ENCODE results near the gene PLEKHA7. TPM values are rescaled to one million over a fixed set of nuclear protein-coding genes. Genes with fewer than 3 reads are reported as not detected.

Gene PLEKHA7
- total RNA-seq, 4 donors from 2014 or later: 14.7 to 33.5 (median 16.7) TPM

DNA sequence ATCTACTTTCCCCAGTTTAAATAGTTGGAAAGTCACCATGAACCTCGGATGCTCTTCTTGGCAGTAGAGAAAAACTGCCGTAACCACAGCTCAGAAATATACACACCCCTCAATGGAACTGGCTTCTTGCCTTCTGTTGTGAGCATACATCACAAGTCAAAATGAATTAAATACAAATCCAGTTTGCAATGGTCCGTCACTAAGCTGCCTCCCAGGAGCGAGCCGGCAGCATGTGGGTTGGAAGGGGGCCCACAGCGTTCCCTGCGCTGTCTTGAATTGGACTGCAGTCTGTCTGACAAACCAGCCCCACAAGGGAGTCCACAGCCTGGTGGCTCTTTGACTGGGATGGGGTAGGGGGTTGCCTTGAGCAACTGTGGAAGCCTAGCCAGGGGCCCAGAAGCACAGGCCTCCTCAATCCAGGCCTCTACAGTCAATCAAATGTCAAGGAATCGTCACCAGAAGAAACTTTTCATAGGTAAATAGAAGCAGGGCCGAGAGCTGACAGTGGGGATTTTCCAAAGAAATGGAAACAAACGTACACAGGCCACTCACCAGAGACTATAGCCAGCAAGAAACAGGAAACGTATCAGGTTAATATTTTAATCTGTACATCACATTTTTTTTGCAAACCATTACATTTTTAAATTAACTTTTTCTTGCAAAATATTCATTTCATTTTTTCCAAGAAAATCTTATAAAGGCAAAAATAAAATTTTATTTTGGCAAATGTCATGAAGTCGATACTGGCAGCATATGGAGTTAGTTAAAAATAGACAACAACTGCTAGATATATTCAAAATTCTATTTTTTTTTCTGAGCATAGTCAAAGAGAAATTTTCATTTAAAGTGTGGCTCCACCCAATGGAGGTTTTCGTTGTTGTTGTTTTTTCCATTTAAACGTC, 237.3 kb downstream of the PLEKHA7 start:
- TF ChIP-seq, protein P1, sequence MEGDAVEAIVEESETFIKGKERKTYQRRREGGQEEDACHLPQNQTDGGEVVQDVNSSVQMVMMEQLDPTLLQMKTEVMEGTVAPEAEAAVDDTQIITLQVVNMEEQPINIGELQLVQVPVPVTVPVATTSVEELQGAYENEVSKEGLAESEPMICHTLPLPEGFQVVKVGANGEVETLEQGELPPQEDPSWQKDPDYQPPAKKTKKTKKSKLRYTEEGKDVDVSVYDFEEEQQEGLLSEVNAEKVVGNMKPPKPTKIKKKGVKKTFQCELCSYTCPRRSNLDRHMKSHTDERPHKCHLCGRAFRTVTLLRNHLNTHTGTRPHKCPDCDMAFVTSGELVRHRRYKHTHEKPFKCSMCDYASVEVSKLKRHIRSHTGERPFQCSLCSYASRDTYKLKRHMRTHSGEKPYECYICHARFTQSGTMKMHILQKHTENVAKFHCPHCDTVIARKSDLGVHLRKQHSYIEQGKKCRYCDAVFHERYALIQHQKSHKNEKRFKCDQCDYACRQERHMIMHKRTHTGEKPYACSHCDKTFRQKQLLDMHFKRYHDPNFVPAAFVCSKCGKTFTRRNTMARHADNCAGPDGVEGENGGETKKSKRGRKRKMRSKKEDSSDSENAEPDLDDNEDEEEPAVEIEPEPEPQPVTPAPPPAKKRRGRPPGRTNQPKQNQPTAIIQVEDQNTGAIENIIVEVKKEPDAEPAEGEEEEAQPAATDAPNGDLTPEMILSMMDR (IDR thresholded peaks at IDR 0.05; ENCODE audit: low read depth): no peak

DNA sequence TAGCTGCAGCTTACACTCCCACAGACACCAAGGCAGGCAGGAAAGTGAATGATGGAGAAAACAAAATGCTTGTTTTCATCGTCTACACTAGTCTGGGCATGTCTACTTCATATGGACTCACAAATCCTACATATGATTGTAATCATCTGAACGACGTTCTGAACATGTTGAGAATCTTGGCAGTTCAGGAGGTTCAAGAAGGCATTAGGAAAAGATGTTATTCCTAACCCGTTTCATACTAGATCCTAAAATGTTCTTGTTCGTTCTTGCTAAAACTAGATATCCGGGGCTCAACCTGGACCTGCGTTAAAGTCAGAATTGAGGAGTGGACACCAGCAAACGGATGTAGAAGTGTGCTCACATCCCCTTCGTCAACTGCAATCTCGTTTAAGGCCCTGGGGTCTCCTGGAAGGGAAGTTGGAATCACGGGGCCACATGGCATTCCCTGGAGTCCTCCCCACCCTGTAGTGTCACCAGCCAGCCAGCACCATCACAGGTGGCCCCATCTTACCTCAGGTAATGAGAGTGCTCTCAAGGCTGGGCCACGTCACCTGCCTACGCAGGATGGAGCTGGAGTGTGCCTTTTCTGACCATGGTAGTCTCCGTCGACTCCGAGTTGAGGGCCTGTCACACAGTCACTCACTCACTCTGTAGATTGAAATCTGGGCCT, 238.5 kb downstream of the PLEKHA7 start:
- TF ChIP-seq, protein P1 (IDR thresholded peaks at IDR 0.05; ENCODE audit: low read depth): no peak

DNA sequence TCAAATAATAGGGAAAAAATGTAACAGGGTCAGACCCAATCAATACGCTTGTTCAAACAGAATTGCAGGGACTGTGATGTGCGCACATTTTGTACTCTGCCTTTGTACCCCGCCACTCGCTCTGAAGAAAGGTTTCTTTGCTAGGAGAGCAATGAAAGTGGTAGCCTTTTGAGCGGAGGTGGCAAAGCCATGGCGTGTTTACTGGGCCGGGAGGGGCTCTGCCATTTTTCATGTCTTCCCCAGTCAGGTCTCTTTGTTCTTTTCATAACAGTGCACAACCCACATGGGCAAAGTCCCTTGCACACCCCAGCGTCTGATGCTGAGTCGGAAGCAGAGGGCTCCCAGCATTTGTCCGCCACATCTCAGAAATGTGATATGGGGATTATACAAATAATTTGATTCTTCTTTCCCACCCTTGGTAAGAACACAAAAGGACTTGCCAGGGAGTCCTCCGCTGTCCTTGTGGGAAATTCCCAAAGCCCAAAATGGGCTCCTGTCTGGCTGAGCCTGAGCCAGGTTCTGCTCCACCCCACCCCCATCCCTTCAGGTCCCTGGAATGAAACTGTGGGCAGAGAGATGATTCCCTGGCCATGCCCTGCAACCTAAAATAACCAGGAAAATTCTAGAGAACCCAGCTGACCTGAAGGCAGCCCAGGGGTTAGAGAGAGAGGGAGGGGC, 239.1 kb downstream of the PLEKHA7 start:
- TF ChIP-seq, protein P1 (IDR thresholded peaks at IDR 0.05; ENCODE audit: low read depth): no peak

DNA sequence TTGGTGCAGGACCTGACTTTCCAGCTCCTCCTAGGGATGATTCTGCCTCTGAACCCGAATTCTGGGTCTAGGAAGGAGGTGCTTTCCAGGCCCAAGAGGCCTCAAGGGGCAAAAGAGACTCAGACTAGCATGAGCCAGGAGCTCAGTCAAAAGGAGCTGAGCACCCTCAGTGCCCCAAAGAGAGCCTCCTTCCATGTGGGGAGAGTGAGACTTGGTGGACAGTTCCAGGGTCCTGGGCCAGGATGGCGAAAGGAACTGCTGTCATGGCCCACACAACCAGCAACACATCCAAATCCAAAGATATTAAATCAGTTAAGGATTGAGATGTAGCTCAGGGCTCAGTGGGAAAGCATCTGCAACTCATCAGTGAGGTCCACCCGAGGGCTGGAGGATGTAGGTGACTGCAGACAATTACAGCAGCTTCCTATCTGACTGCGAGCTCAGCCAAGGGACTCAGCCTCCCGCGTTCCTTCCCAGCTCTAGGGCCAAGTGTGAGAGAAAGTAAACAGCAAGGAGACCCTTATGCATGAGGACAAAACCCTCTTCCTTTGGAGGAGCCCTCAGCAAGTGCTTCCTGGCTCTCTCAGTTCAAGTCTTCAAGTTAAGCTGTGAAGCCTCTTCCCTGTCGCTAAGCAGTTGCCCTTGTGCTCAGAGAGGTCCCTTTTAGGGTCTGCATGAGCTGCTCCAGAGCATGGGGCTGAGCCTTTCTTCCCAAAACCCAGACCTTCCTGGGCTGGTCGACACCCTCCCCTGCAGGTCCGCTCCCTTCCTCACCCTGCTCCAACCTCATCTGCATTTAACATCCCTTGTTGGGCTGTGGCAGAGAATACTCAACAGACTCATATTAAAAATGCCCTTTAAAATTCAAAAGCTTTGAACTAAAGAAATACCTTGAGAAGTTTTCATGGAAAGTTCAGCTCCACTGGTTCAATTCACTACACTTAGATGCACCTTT, 240.0 kb downstream of the PLEKHA7 start:
- TF ChIP-seq, protein P1 (IDR thresholded peaks at IDR 0.05; ENCODE audit: low read depth): no peak

DNA sequence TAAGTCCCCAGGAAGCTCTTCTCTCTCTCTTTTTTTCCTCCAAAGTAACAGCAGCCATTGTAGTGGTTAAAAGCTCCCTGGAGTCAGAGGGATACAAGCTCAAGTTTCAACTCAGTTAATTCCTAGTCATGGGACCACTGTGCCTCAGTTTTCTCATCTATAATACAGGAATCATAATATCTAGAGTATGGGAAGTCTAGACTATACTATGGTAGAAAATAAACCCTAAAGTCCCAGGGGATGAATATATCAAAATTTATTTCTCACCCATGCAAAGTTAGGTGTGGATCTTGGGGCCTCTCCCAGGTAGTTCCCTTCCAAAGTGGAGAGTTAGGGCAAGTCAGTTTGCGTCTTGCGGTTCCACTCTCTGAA, 242.1 kb downstream of the PLEKHA7 start:
- TF ChIP-seq, protein P1 (IDR thresholded peaks at IDR 0.05; ENCODE audit: low read depth): no peak

DNA sequence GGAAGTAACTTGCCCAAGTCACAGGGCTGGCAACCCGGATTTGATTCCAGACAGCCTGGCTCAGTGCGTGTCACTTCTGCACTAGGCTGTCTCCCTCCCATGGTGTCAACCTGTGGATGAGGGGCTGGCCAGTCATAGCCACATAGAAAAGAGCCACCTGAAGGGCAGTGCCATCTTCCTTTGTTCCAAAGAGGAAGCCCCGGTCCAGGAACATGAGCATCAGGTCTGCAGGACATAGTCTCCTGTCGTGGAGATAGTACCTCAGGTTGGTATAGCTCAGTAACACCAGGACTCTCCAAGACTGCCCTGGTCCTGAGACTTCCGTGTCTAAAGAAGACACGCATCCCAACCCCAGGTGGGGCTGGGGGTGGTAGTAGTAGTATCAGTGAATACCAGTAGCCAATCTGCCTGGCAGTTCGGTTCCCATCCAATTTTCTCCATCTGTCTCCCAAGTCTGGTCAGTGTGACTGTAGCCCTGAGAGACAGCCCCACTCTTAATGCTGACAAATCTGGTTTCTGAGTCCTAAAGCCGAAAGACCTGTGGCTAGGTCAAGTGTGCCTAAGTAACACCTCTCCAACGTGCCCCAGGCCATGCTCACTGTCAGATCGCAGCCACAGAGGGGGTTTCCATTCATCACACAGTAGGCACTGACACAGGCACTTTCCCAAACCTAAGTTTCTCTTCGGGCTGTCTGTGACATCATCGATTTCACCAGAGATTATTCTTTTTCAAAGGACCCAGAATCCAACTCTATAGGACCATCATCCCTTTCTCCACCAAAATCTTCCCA, 242.7 kb downstream of the PLEKHA7 start:
- TF ChIP-seq, protein P1 (IDR thresholded peaks at IDR 0.05; ENCODE audit: low read depth): no peak

Data from subcutaneous adipose tissue (tissue), 4 donors.